ENCODE data around the gene ENOX1. TPM values are rescaled to one million over a fixed set of nuclear protein-coding genes. Genes with fewer than 3 reads are reported as not detected.

ENOX1 gene
- total RNA-seq, 2 experiments from 2014 or later: not detected

DNA sequence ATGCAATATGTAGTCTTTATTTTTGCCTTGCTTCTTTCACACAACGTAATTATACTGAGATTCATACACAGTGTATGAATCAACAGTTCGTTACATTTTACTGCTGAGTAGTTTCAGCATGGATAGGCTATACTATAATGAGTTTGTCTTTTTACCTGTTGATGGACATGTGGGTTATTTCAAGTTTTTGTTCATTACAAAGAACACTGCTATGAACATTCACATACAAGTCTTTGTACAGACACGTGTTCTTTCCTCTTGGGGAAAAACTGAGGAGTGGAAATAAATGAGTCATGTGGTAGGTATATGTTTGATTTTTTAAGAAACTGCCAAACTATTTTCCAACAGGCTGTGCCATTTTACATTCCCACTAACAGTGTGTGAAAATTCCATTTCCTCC lies 35.1 kb downstream of the ENOX1 start:
- Mint-ChIP-seq H3K27ac (no peak overlapping the region), H3K4me3 (no peak overlapping the region), H3K9me3 (no peaks in the 10 kb centered on the region), H3K36me3 (no peaks in the 10 kb centered on the region), H3K27me3 (peaks cover 9% of the 10 kb centered on the region), H3K4me1 (no peaks in the 10 kb centered on the region)
- no peak for DNase-seq
- ATAC-seq (ENCODE audit: low read depth): no peak
- POLR2A ChIA-PET: no interaction called here

DNA sequence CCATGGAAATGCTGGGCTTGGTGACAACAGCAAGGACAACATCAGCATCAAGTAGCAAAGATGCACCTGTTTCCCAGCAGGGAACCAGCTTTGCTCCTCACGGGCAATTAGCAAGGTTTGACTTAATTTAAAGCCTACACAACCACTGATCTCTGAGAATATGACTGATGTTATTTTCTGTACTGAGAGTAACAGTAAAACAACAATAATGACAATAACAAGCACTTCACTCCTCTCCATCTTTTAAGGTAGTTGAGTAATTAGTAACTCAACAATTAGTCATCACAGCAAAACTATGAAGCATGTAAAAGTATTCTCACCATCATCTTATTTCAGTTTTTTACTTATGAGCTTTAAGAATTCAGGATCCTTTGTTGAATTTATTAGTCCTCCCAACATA lies 37.3 kb downstream of the ENOX1 start:
- Mint-ChIP-seq H3K4me1 (no peaks in the 10 kb centered on the region), H3K27me3 (peaks cover 17% of the 10 kb centered on the region), H3K4me3 (no peak overlapping the region), H3K36me3 (no peaks in the 10 kb centered on the region), H3K9me3 (peaks cover 3% of the 10 kb centered on the region), H3K27ac (no peak overlapping the region)
- DNase-seq (no peak), ATAC-seq (ENCODE audit: low read depth) (no peak)
- POLR2A ChIA-PET: no interaction called here

GRCh38 chr13:43744261-43745031 lies 42.3 kb downstream of the ENOX1 start:
- Mint-ChIP-seq H3K27me3 (peaks cover 14% of the 10 kb centered on the region), H3K4me3 (no peak overlapping the region), H3K9me3 (peaks cover 4% of the 10 kb centered on the region), H3K27ac (no peak overlapping the region), H3K4me1 (no peaks in the 10 kb centered on the region), H3K36me3 (no peaks in the 10 kb centered on the region)
- ATAC-seq (ENCODE audit: low read depth) (no peak), DNase-seq (no peak)
- POLR2A ChIA-PET: no interaction called here

- Mint-ChIP-seq H3K27me3 (peaks cover 8% of the 10 kb centered on the region), H3K36me3 (no peaks in the 10 kb centered on the region), H3K9me3 (peaks cover 4% of the 10 kb centered on the region), H3K4me3 (no peak overlapping the region), H3K4me1 (no peaks in the 10 kb centered on the region), H3K27ac (no peak overlapping the region)
- POLR2A ChIA-PET: no interaction called here
- ATAC-seq (ENCODE audit: low read depth): no peak
- no peak for DNase-seq
Measured at GRCh38 chr13:43742911-43743310, 43.9 kb downstream of the ENOX1 start.

- Mint-ChIP-seq H3K27me3 (peaks cover 6% of the 10 kb centered on the region), H3K4me3 (no peak overlapping the region), H3K27ac (no peak overlapping the region), H3K9me3 (peaks cover 2% of the 10 kb centered on the region), H3K36me3 (no peaks in the 10 kb centered on the region), H3K4me1 (no peaks in the 10 kb centered on the region)
- ATAC-seq (ENCODE audit: low read depth) (no peak), DNase-seq (no peak)
- POLR2A ChIA-PET: no interaction called here
Measured at GRCh38 chr13:43737392-43737923, 49.3 kb downstream of the ENOX1 start.

- POLR2A ChIA-PET: no interaction called here
- Mint-ChIP-seq H3K4me3 (no peak overlapping the region), H3K36me3 (no peaks in the 10 kb centered on the region), H3K27ac (no peak overlapping the region), H3K27me3 (peaks cover 11% of the 10 kb centered on the region), H3K9me3 (no peaks in the 10 kb centered on the region), H3K4me1 (no peaks in the 10 kb centered on the region)
- DNase-seq: no peak
- no peak for ATAC-seq (ENCODE audit: low read depth)
Measured at GRCh38 chr13:43732726-43733125, 54.0 kb downstream of the ENOX1 start.

- ATAC-seq (ENCODE audit: low read depth): no peak
- POLR2A ChIA-PET: no interaction called here
Measured at GRCh38 chr13:43731296-43731695, 55.5 kb downstream of the ENOX1 start.

GRCh38 chr13:43730642-43731041 lies 56.1 kb downstream of the ENOX1 start:
- no peak for DNase-seq
- Mint-ChIP-seq H3K9me3 (no peaks in the 10 kb centered on the region), H3K4me3 (no peak overlapping the region), H3K36me3 (no peaks in the 10 kb centered on the region), H3K27me3 (peaks cover 7% of the 10 kb centered on the region), H3K4me1 (no peaks in the 10 kb centered on the region), H3K27ac (no peak overlapping the region)
- POLR2A ChIA-PET: no interaction called here
- no peak for ATAC-seq (ENCODE audit: low read depth)

More at GRCh38 chr13:43731296-43731695, 55.5 kb downstream of the ENOX1 start:
- Mint-ChIP-seq H3K4me1 (no peaks in the 10 kb centered on the region), H3K27me3 (peaks cover 7% of the 10 kb centered on the region), H3K9me3 (no peaks in the 10 kb centered on the region), H3K4me3 (no peak overlapping the region), H3K27ac (no peak overlapping the region), H3K36me3 (no peaks in the 10 kb centered on the region)
- DNase-seq: no peak

GRCh38 chr13:43728421-43728820 lies 58.4 kb downstream of the ENOX1 start:
- POLR2A ChIA-PET: no interaction called here
- ATAC-seq (ENCODE audit: low read depth): no peak
- Mint-ChIP-seq H3K36me3 (no peaks in the 10 kb centered on the region), H3K4me1 (no peaks in the 10 kb centered on the region), H3K9me3 (no peaks in the 10 kb centered on the region), H3K4me3 (no peak overlapping the region), H3K27me3 (peaks cover 10% of the 10 kb centered on the region), H3K27ac (no peak overlapping the region)
- no peak for DNase-seq

DNA sequence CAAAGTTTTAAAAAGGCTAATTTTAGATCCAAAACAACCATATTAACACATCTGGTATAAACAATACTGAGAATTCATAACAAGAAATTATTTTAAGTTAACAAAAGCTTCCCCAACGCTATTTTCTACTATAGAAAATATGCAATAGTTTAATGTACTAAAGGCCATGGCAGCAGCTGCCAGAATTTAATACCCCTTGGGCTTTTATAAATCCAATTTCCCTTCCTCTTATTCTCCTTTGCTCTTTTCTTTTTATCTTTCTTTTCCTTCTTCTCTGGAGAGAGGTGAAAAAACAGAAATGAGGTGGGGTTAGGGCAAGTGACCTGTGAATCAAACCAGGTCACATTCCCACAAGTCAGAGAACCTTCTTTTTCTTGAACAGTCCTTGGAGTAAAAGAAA lies 58.9 kb downstream of the ENOX1 start:
- ATAC-seq (ENCODE audit: low read depth) (no peak), DNase-seq (no peak)
- Mint-ChIP-seq H3K27ac (no peak overlapping the region), H3K9me3 (no peaks in the 10 kb centered on the region), H3K36me3 (no peaks in the 10 kb centered on the region), H3K27me3 (peaks cover 10% of the 10 kb centered on the region), H3K4me3 (no peak overlapping the region), H3K4me1 (no peaks in the 10 kb centered on the region)
- POLR2A ChIA-PET: no interaction called here

- no peaks in the 10 kb centered on the region for H3K36me3 Mint-ChIP-seq
- DNase-seq (no peak), ATAC-seq (ENCODE audit: low read depth) (no peak)
- no peak overlapping the region for H3K27ac Mint-ChIP-seq
- no peaks in the 10 kb centered on the region for H3K4me1 Mint-ChIP-seq
- H3K9me3 Mint-ChIP-seq: no peaks in the 10 kb centered on the region
- POLR2A ChIA-PET: no interaction called here
- peaks cover 4% of the 10 kb centered on the region for H3K27me3 Mint-ChIP-seq
- H3K4me3 Mint-ChIP-seq: no peak overlapping the region
Measured at GRCh38 chr13:43725460-43725859, 61.3 kb downstream of the ENOX1 start.

DNA sequence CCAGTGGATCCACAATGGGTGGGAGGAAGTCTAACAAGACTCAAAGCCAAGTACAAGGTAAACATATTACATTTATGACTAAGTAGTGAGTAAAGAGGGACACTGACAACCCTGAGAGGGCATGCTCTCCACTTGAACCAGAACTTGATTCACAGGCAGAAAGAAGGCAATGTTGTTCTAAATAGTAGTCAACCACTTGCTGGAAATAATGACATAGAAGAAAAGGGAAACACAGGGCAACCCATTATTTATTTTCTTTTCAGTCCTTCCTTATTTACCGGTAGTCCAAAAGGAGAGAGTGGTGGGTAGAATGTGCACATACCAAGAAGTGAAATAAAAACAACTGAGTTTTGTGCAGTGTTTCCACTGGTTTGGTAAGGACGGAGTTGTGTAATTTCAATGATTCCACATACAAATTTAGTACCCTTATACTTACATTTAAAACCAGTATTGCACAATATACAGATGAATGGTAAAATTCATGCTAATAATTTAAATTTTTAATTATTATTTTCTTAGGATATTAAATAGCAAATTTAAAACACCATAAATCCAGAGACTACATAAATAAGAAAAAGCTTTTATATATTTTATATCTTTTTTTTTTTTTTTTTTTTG lies 65.9 kb downstream of the ENOX1 start:
- H3K9me3 Mint-ChIP-seq: no peaks in the 10 kb centered on the region

DNA sequence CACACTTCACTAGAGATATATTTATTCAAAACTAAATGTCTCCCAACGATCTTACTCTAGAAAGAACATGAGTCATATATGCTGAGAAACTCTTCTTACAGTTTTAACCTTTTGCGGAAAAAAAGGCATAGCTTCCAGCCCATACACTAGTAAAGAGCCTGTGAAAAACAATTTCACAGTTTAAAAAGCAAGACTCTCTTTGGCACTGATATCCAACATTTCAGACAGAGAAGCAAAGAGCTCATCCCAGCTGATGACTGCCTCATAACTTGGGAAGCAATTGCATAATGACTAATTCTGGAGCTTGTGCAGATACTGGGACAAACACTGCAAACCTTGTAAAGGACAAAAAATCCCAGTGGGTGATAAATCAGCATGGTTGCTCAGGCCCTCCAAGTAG lies 88.0 kb downstream of the ENOX1 start:
- POLR2A ChIA-PET: no interaction called here
- ATAC-seq (ENCODE audit: low read depth): no peak

More for the DNA sequence above, 65.9 kb downstream of the ENOX1 start:
- Mint-ChIP-seq H3K36me3 (no peaks in the 10 kb centered on the region), H3K4me3 (no peak overlapping the region), H3K27ac (no peak overlapping the region), H3K27me3 (peaks cover 3% of the 10 kb centered on the region), H3K4me1 (no peaks in the 10 kb centered on the region)
- ATAC-seq (ENCODE audit: low read depth): no peak
- DNase-seq: no peak
- POLR2A ChIA-PET: no interaction called here

GRCh38 chr13:43698009-43698408 lies 88.8 kb downstream of the ENOX1 start:
- Mint-ChIP-seq H3K9me3 (peaks cover 1% of the 10 kb centered on the region), H3K27ac (no peak overlapping the region), H3K36me3 (no peaks in the 10 kb centered on the region), H3K4me3 (no peak overlapping the region), H3K4me1 (no peaks in the 10 kb centered on the region), H3K27me3 (peaks cover 18% of the 10 kb centered on the region)
- POLR2A ChIA-PET: no interaction called here
- ATAC-seq (ENCODE audit: low read depth) (no peak), DNase-seq (no peak)

More for the DNA sequence above, 88.0 kb downstream of the ENOX1 start:
- peaks cover 15% of the 10 kb centered on the region for H3K27me3 Mint-ChIP-seq
- no peaks in the 10 kb centered on the region for H3K36me3 Mint-ChIP-seq
- H3K9me3 Mint-ChIP-seq: peaks cover 1% of the 10 kb centered on the region
- no peak overlapping the region for H3K4me3 Mint-ChIP-seq
- no peaks in the 10 kb centered on the region for H3K4me1 Mint-ChIP-seq
- no peak for DNase-seq
- H3K27ac Mint-ChIP-seq: no peak overlapping the region
